Hematopoietic multipotent progenitor cell treated with erythropoietin and hydrocortisone succinate and interleukin-3 and kit ligand, for 17 days (in vitro differentiated cells): ENCODE results near the gene ITPR1.
"Not testable (repeated sequence)": the region's sequence is repeated elsewhere in the genome, so short reads cannot be mapped to it uniquely, and the experiment has no call there.

Experiments used
- DNase-seq: peaks from one replicate; pipeline ENCODE4 v3.0.0-alpha.2; 2015; ENCODE audit warnings: low spot score

Gene ITPR1

DNA sequence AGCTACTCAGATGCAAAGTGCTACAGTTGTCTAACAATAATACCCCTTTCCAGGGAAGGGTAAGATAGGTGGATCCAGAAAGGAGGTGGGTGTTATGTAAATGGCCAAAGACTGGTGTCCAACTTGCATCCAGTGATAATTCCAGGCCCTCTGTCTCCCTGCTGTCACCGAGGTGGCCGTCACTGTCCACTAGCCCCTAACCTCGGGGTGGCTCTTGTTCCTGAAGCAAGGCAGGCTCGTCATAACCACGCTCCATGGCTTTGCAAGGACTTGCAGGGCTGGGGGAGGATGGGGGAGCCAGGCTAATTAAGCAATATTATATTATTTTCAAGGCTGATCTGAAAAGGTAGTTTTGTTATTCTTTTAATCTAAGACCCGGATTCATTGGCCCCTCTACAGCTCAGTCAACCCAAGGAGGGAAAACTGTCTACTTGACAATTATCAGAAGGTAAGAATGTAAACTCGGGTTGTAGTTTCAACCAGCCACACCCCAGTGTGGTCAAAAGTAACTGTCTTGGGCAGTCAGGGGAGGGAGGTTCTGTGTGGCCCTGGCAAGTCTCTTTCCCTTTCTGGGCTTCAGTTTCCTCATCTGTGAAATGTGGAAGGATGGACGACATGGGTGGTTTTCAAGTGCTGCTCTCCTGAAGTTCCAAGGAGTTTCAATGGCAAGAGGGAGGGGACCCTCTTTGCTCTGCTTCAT lies 266.0 kb downstream of the ITPR1 start:
- DNase-seq = no peak

DNA sequence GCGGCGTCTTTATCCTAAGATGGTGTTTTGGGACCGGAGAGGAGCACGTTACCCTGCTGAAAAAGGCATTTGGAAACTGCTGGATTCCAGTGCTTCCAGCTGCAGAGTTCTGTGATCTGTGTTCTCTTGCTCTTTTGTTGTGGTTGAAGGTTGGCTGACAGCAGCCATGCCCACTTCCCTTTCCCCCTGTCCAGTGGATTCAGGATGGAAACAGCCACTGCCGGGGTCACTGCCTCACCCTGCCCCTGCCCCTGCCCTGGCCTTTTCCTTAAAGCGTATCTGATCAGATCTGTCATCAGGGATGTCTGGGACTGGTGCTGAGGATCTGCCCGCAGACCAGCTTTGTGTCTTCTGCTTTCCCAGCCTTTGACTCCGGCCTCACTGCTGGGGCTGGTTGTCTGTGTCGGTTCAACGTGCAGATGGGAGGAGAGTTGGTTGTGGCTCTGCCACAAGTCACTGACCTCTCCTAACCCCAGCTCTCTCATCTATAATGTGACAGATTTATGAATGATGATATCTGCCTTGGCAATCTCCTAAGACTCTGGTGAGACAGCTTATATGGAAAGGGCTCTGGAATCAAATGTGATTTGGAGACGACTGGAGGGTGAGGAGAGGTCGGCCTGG lies 266.7 kb downstream of the ITPR1 start:
- no peak for DNase-seq

DNA sequence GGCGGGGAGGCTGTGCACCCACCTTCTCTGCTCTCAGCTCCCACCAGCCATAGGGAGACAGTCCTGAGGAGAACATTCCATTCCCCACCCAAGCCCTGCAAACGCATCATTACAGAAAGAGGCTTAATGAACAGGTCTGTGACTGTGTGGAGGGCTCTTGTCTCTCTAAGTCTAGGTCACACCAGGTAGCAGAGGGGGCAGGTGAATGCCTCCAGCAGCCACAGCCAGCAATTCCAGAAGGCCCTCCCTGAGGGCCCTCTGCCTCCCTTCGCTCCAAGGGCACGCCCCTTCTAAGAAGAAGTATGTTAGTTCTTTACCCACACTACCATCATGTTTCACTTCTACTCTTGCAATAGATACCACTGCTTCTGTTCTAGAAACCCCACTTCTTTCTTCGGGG lies 268.6 kb downstream of the ITPR1 start:
- DNase-seq = no peak

DNA sequence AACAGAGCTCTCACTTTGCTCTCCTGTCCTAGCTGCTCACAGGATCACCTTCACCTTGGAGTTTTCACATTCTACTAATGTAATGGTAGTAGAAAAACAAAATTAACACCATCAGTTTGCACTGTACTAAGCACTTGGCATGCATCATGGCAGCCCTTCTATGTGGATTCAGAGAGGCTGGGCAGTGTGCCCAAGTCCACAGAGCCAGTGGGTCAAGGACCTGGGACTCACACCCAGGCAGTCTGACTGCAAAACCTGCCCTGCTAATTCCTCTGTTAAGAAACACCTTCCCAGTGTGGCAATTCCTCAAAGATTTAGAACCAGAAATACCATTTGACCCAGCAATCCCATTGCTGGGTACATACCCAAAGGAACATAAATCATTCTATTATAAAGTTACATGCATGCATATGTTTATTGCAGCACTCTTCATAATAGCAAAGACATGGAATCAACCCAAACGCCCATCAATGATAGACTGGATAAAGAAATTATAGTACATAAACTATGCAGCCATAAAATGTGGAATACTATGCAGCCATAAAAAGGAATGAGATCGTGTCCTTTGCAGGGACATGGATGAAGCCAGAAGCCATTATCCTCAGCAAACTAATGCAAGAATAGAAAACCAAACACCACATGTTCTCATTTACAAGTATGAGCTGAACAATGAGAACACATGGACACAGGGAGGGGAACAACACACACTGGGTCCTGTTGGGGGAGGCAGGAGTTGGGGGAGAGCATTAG lies 269.5 kb downstream of the ITPR1 start:
- DNase-seq = not testable (repeated sequence)

DNA sequence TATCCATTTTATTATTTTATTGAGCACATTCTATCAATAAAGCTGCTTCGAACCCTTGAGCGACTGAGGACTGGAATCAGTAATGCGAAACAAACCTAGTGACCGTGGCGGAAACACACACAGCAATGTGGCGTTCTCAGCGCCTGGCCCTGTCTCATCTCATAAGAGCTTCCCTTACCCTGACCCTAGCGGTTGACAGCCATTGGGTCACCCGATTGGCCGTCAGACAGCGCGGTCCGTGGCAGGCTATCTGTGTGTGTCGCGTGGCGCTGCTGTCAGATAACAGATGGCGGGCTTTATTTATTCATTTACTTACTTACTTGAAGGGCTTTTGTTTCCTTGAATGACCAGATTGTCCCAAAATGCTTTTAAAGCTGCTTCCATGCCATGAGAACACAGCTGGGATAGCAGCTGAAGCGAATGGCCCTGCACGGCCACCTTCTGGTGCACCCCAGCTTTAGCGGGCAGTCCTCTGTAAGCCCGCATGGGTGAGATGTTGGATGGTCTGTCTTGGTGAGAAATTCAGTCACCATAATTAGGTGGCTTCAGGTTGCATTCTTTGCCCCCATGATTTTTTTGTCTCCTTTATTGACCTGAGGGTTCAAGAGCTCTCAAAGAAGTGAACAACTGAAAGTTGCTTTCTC lies 270.6 kb downstream of the ITPR1 start:
- DNase-seq = no peak

DNA sequence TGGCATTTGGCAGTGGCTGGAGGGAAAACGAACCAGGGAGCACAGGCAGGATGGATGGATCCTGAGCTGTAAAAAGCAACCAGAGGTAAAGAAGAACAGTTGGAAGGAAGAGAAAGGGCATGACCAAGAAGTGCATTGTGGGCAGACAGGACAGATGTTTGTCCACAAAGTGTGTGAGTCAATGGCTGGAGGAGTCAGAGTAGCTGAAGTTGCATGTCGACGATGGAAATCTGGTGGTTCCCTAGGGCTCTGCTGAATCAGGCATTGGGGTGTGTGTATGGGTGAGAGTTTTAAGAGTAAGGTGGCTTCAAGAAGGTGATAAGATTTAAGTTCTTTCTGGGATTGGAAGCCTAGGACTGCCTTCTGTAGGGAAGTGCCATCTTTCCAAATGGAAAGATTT lies 272.1 kb downstream of the ITPR1 start:
- no peak for DNase-seq

DNA sequence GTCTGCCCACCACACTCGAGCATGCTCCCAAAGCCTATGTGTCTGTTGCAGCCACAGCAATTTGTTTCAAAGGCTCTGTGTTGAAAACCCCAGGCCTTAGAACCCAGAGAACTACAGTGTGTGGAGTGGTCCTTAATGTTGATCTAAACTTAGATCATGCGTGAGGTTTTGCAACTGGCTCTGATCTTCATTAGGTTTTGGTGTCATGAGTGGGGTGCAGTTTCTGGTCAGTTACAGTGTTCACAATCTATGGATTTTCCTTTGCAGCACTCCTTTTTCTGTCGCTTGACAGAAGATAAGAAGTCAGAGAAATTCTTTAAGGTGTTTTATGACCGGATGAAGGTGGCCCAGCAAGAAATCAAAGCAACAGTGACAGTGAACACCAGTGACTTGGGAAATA lies 273.1 kb downstream of the ITPR1 start:
- no peak for DNase-seq

DNA sequence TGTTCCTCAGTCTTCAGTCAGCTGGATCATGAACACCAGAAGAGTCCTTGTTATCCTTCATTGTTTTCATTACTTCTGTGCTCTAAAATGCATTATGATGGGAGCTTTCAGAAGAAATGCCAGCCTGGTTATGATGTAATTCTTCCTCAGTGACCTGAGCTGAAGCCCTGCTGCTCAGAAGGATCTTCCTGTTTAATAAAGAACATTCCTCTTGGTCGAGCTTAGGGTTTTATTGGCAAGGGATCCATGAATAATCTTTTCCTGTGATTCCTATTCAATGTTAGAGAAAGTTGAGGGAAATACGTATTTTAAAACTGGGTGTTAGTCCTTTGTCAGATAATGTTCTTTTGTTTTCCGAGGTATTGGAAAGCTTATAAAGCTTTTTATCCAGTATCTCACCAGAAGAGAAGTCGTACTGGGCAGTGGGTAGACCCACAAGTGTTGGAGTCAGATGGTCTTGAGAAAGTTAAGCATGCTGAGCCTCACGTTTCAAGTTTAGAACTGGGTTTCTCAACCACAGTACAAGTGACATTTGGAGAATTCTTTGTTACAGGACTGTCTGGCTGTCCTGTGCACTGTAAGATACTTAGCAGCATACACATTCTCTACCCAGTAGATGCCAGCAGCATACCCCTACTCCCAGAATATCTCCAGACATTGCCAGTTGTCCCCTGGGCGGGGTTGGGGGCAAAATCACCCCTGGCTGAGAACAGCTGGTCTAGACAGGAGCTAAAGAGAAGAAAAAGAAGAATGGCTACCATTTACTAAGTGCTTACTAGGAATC lies 273.8 kb downstream of the ITPR1 start:
- DNase-seq = no peak

DNA sequence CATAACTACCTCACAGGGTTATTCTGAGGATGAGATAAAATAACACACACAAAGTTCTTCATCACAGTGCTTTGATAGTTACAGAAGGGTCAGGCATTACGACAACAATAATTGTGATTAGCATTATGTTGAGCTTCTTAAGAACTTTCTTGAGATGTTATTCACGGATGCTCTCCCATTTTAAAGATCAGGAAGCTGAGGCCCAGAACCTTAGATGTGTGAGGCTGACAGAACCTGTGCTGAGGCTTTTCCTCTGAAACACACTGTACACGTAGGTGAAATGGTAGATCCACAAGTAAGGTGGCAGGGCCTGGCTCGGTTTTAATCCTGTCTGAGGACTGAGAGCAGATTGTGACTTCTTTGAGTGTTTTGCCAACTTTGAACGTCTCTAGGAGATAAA lies 274.9 kb downstream of the ITPR1 start:
- DNase-seq = no peak

DNA sequence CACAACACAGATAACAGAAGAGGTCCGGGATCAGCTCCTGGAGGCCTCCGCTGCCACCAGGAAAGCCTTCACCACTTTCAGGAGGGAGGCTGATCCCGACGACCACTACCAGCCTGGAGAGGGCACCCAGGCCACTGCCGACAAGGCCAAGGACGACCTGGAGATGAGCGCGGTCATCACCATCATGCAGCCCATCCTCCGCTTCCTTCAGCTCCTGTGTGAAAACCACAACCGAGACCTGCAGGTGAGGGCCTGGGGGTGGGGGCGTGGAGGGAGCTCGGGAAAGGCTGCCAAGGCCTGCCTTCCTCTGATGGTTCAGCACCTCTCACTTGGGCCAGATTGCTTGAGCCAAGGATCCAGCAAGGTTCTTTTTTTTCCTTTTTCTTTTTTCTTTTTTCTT lies 275.4 kb downstream of the ITPR1 start:
- no peak for DNase-seq

DNA sequence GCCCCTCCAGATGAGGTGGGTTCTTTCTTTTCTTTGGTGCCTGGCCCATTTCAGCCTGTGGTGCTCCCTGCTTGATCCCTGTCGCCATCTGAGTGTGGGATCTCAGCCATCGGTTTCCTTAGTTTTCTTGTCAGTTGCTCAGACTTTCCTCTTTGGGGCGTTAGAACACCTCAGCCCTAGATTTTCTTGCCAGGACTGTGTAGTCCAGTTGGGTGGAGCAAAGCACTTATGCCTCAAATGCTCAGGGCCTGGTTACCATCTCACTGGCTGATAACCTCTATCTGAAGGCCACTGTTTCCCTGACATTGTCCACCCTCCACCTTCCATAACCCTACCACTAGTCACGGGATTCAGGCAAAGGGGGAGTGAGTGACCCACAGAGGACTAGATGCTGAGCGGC lies 277.4 kb downstream of the ITPR1 start:
- no peak for DNase-seq

DNA sequence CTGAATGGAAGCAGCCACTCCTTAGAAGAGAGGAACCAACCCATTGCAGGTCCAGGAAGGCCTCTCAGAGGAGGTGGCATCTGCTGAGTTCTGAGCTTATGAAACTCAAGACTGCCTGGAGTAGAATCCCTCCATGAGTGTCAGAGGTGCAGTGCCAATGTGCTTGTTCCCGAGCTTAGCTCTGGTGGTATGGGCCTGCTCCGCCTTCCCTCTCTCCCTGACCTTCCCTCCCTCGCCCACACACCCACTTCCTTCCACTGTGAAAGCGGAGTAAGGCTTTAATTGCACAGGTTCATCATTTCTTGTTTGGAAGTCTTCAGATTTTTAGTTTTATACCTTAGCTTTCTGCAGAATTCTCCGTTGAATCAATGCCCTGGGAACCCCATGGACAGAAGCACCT lies 278.1 kb downstream of the ITPR1 start:
- no peak for DNase-seq

DNA sequence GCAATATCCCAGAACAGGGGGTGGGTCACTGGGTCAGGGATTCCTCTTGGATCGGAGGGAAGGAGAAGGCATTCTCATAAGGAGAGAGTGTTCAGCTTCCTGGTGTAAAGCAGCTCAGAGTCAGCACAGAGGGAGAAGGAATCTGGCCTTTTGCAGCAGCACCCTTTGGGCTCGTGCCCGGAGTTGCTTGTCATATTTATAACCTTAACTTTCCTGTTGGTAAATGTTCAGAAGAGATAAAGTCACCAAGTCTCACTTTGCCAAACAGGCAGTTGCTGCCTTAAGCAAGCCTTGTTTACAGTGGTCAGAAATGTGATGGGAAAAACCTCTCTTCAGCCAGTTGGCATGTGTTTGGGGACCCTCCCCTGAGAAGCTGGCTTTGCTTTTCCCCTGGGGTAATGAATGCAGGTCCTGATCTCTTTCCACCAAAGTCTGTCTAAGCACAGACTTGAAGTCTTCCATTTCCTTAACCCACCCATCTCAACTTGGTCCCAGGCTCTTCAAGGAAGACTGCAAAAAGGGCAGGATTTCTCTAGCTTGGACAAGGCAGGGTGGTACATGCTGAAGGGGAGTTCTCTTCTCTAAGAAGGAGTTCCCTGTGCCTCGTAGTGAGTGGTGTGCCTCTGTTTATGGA lies 279.1 kb downstream of the ITPR1 start:
- peak; percentile 64 for DNase-seq

DNA sequence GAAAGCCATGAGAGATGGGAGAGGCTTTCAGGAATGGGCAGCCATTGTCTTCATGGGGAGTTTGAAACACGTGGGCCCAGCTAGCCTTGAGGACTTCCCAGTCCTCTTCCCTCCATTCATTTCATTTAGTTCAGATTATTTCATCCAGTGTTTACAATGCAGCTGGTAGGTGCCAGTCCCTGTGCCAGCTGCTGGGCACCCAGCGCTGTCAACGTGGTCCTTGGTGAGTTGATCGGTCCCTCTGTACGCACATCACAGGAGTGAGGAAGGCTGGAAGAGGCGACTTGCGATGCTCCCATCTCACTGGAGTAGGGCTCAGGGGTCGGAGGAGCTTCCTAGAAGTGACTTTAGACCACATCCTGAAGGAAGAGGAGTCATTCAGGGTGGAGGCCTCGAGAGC lies 279.7 kb downstream of the ITPR1 start:
- no peak for DNase-seq

DNA sequence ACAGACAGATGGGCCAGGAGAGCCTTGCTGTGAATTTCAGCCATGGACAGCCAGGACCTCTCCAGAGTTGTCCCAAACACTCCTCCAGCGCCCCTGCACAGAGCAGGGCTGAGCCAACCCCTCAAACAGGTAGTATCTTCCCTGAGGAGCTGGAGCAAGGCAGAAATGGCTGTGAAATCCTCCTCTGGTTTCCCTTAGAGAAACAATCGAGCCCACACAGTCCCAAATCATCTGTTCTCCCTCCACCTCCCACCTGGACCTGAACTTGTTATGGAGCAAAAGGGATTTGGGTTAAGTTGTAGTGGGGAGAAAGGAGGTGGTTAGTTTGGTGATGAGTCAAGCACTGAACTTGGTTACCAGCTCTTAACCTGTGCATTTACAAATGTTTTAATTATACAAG lies 280.4 kb downstream of the ITPR1 start:
- no peak for DNase-seq

DNA sequence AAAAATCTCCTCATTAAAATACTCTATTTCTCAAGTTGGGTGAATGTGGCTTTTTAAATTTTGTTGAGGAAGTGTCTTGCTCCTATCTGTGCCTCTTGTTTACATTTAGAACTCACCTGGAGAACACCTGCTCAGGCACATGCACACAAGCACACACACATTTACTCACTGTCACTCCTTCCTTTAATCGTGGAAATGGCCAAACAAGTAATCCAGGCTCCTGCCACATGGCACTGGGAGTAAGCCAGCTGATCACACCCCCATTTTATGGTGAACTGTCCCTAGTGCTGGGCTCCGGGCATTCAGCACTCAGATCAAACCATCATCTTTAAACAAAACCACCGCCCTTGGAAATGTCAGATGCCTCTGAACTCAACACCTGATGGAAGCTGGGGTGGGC lies 281.4 kb downstream of the ITPR1 start:
- DNase-seq = no peak

DNA sequence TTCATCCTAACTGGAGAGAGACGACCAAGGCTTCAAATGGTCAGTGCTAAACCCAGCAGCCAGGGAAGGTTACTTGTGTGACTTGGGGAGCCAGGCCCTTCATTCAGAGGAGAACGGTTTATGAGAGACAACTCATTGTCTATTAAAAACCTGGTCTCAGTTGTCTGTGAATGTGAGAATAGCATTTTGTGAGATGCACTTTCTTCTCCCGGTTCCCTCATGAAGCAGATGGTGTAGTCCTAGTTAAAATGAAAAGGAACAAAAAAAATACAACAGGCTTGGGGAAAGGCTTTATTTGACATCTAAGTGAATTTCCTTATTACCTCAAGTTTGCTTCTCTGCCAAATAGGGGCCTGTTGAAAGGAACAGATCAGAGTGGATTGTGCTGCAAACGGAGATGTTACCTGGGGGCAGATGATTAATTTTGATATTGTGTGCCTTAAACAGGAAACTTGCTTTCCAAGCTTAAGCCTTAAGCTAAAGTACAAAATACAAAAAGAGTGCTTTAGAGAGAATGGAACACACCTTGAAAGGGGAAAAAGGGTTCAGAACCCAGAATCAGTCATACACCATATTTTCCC lies 283.3 kb downstream of the ITPR1 start:
- DNase-seq = no peak

DNA sequence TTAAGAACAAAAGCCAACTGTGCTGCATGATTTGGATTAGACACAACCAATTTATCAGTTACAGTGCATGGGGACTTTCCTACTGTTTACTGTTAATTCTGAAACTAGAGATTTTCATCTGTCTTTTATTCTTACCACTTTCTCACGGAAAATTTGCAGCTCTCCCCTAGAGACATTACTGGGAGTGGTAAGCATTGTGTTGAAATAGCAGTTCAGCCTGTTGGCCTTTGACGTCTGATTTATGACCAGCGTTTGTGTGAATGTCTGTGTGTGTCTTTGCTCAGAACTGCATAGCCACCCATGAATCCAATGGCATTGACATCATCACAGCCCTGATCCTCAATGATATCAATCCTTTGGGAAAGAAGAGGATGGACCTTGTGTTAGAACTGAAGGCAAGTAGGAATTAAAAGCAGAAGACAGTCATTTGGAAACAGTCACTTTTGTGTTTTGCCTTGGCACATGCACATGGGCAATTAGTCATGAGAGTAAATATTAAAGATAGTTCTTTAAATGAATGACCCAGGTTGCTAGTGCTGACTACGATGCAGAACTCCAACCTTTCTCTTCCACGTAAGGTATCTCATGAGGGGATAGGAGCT lies 283.9 kb downstream of the ITPR1 start:
- no peak for DNase-seq

DNA sequence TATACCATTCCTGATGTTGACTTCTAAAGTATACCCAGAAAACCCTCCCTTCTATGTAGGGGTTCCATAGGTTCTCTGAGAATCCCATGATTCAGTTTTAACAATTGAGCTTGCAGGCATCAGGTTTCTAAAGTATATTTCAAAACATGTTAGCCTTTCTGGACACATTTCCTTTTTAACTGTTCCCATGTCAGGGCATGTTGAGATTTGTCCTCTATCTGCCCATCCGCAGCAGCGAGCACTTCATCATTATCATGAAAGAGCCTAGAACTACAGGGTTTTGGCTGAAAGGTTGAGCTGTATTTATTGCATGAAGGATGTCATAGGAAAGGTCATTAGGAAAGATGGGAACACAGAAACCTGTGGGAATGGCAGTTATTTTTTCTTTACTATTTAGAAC lies 285.0 kb downstream of the ITPR1 start:
- DNase-seq = no peak

DNA sequence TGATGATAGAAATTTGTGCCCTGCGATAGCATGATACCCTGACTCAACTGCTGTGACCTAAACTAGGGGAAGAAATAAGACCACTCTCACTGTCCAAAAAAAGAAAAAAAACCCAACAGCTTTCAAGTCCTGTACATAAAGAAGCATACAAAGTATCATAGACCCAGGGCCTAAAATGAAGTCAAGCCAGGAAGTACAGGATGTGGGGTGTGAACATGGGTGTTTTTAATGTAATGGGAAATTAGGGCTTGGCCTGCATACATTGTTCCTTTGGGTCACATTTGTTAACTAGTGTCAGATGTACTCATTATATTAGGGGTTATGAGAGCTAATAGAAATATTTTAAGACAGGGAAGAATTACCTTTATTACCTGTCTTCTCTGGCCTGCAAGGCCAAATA lies 285.6 kb downstream of the ITPR1 start:
- DNase-seq = no peak

DNA sequence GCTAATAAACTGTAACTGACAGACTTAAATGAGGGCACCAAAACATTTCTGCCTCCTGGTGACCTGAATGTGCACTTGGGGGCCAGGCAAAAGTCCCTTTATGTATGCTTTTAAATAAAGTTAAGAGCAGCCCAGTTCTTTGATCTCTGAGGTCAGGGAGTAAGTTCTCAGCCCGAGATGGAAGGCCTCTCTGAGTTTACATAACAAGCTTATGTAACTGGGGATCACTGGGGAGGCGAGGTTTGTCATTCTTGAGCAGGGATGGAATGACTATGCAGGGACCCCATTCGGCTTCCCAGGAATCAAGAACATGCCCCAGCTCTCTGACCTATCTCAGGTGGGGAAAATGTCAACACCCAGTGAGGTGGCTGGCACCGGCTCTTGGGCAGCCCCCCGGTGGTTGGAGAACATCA lies 287.4 kb downstream of the ITPR1 start:
- DNase-seq = no peak
